Aorta (tissue), 4 donors: ENCODE data around the gene TACC2. TPM values are rescaled to one million over a fixed set of nuclear protein-coding genes. Genes with fewer than 3 reads are reported as not detected.

Source experiments
- polyA plus RNA-seq, 2 donors: library from polyadenylated mRNA; stranded (reverse); fragments of 200-250 nt; gene quantifications; one replicate each; pipeline ENCODE4 v1.2.3, GENCODE V29; 2013
- total RNA-seq, 2 donors: library from RNA; stranded (reverse); fragmentation: NEBNext Ultra II Directional; extraction: Animal tissue kit (Norgen Biotek cat#: 25700); gene quantifications; one replicate each; pipeline ENCODE4 v1.2.1, GENCODE V29; 2021
- donor health status: healthy with polysubstance abuse.
- donor health status: Bipolar disorder and iron deficiency.
- donor health status: DM: no; HTN: no; CAD: no.
- donor health status: DM: yes; HTN: yes; CAD: no.

The TACC2 gene
- total and polyA plus RNA-seq, 4 donors, result 25.8 to 74.4 (median 50.8) TPM

Other genes starting within 250 kb of the TACC2 start
- 10 to 100 TPM; 26.6 to 30.0 TPM for gene ATE1, start 61.1 kb upstream of the TACC2 start, total RNA-seq
- 1 to 10 TPM; 8.3 to 8.9 TPM for gene ATE1, start 61.1 kb upstream of the TACC2 start, polyA plus RNA-seq
- 10 to 100 TPM; 36.7 to 50.3 TPM for gene NSMCE4A, start 13.9 kb upstream of the TACC2 start, total RNA-seq
- gene NSMCE4A, start 13.9 kb upstream of the TACC2 start, polyA plus RNA-seq, result 10 to 100 TPM; 25.0 to 84.9 TPM